Measurements from ENCODE around the gene KCNIP4. TPM values are rescaled to one million over a fixed set of nuclear protein-coding genes. Genes with fewer than 3 reads are reported as not detected.

The KCNIP4 gene
- total and polyA plus RNA-seq, 2 of the 8 experiments (the other 6 are each of a cell fraction or from before 2014, with no cell fraction given), result 0.06 TPM; not detected in 1

DNA sequence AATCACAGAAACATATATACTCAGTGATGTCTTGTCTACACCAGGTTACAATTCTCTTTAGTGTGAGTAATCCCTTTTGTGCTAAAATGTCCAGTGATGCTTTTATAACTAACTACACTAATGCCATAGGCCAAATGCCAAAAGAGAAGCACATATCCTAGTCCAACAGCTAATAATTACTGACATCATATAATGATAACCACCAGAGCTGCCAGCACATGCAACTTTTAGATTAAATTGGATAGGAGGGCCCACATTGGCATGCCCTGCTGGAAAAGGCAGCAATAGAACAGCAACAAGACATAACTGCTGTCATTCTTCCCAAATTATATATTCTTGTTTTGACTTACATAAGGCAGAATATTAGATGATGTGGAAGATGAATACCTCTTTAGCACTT, 238.8 kb downstream of the KCNIP4 start:
- Histone ChIP-seq H3K23me2 (ENCODE audit: low read depth, low read length) (no peaks in the 10 kb centered on the region), H2AFZ (ENCODE audit: low read length) (no peak overlapping the region), H3K79me1 (ENCODE audit: low read depth, low read length) (no peaks in the 10 kb centered on the region), H3K14ac (ENCODE audit: insufficient read length) (no peak overlapping the region), H3K9ac (replicated peaks in 1 of 4; ENCODE audit: extremely low read depth in 1 of 4, low read depth in 3 of 4, low read length in 3 of 4) (no peak overlapping the region), H2BK15ac (ENCODE audit: low read length) (no peak overlapping the region), H3K36me3 (ENCODE audit: control insufficient read depth in 2 of 4, insufficient read depth in 4 of 4, low read length in 3 of 4) (no peaks in the 10 kb centered on the region), H2BK20ac (ENCODE audit: low read length) (no peak overlapping the region), H3K27ac (ENCODE audit: low read depth, low read length) (no peak overlapping the region), H3K18ac (ENCODE audit: extremely low read depth, low read length) (no peak overlapping the region), H3K23ac (ENCODE audit: insufficient read length) (no peak overlapping the region), H4K20me1 (replicated peaks in 1 of 2; ENCODE audit: control insufficient read depth in 1 of 2, insufficient read depth in 2 of 2, low read length in 2 of 2) (no peaks in the 10 kb centered on the region), H3K4me1 (replicated peaks in 1 of 4; ENCODE audit: control insufficient read depth in 3 of 4, insufficient read depth in 4 of 4, low read length in 3 of 4) (peaks cover 0 to 6% (median 3%) of the 10 kb centered on the region in 4 experiments; a peak in 3 of 7 replicates), H3K56ac (replicated peaks; ENCODE audit: insufficient read length, low read depth, low read length) (no peak overlapping the region), H3K79me2 (ENCODE audit: control insufficient read depth in 1 of 2, insufficient read depth in 2 of 2, low read length in 2 of 2) (no peaks in the 10 kb centered on the region), H3K4me3 (ENCODE audit: extremely low read depth in 1 of 4, insufficient read depth in 2 of 4, low read depth in 3 of 4, low read length in 4 of 4) (no peak overlapping the region), H2BK12ac (ENCODE audit: low read depth, low read length) (no peak overlapping the region), H3K27me3 (replicated peaks in 1 of 4; ENCODE audit: control insufficient read depth in 3 of 4, extremely low read depth in 1 of 4, insufficient read depth in 3 of 4, low read length in 3 of 4) (no peaks in the 10 kb centered on the region), H4K91ac (replicated peaks; ENCODE audit: insufficient read length, low read length) (no peak overlapping the region), H3K4me2 (ENCODE audit: insufficient read depth in 1 of 2, low read depth in 2 of 2, low read length in 2 of 2) (0 out of 4 replicates have a peak overlapping the region, but pooled peaks of 1 of the 2 experiments have one; percentile 10), H4K8ac (ENCODE audit: extremely low read depth, insufficient read depth, low read length) (no peak overlapping the region), H2BK5ac (ENCODE audit: low read depth, low read length) (no peak overlapping the region), H3K9me3 (ENCODE audit: insufficient read depth in 2 of 2, low read depth in 1 of 2, low read length in 1 of 2) (no peaks in the 10 kb centered on the region), H3K4ac (replicated peaks; ENCODE audit: insufficient read length, low read depth, low read length) (no peak overlapping the region), H4K5ac (ENCODE audit: insufficient read length, low read depth, low read length) (no peak overlapping the region), H2AK5ac (ENCODE audit: low read depth, low read length) (no peak overlapping the region), H2BK120ac (replicated peaks; ENCODE audit: low read depth, low read length) (no peak overlapping the region)
- no peak for FAIRE-seq
- CTCF ChIA-PET (ENCODE audit: partially characterized antibody), result interaction anchor here (0.6 kb wide), 1 partner anchor 1022 kb away, joined by 4 read pairs; no protein-coding TSS in a partner anchor
- DNase-seq (ENCODE audit: low read depth in 1 of 2, low spot score in 2 of 2), result no peak
- POLR2A ChIA-PET (ENCODE audit: partially characterized antibody), result no interaction called here
- TF ChIP-seq RAD21 (IDR thresholded peaks at IDR 0.05 in 1 of 2, conservative IDR thresholded peaks at IDR 0.05 in 1 of 2; ENCODE audit: low read depth in 2 of 2, low read length in 2 of 2), result no peak
- TF ChIP-seq, protein P1, sequence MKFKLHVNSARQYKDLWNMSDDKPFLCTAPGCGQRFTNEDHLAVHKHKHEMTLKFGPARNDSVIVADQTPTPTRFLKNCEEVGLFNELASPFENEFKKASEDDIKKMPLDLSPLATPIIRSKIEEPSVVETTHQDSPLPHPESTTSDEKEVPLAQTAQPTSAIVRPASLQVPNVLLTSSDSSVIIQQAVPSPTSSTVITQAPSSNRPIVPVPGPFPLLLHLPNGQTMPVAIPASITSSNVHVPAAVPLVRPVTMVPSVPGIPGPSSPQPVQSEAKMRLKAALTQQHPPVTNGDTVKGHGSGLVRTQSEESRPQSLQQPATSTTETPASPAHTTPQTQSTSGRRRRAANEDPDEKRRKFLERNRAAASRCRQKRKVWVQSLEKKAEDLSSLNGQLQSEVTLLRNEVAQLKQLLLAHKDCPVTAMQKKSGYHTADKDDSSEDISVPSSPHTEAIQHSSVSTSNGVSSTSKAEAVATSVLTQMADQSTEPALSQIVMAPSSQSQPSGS (IDR thresholded peaks at IDR 0.05; ENCODE audit: low read length), result no peak
- TF ChIP-seq CTBP2 (IDR thresholded peaks at IDR 0.05; ENCODE audit: borderline replicate concordance, insufficient read depth, insufficient read length, low read length), result no peak
- no peak for TF ChIP-seq RFX5 (IDR thresholded peaks at IDR 0.05; ENCODE audit: borderline replicate concordance, low read depth, low read length)
- no peak for TF ChIP-seq BRCA1 (IDR thresholded peaks at IDR 0.05; ENCODE audit: low read depth, low read length)
- TF ChIP-seq CBX5 (IDR thresholded peaks at IDR 0.05; ENCODE audit: low read depth, low read length), result no peak
- TF ChIP-seq SUZ12 (IDR thresholded peaks at IDR 0.05; ENCODE audit: low read length), result no peak
- TF ChIP-seq, protein P2, sequence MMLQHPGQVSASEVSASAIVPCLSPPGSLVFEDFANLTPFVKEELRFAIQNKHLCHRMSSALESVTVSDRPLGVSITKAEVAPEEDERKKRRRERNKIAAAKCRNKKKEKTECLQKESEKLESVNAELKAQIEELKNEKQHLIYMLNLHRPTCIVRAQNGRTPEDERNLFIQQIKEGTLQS (IDR thresholded peaks at IDR 0.05; ENCODE audit: insufficient read depth, low read depth, low read length), result no peak
- TF ChIP-seq GTF2F1 (IDR thresholded peaks at IDR 0.05; ENCODE audit: borderline replicate concordance, low read depth, low read length), result no peak
- no peak for TF ChIP-seq BCL11A (IDR thresholded peaks at IDR 0.05; ENCODE audit: low read depth in 2 of 2, low read length in 2 of 2)
- TF ChIP-seq SP1 (IDR thresholded peaks at IDR 0.05; ENCODE audit: low read depth, low read length), result no peak
- TF ChIP-seq TAF7 (optimal IDR thresholded peaks at IDR 0.05; ENCODE audit: borderline replicate concordance, low read depth, low read length), result no peak
- TF ChIP-seq SP2 (IDR thresholded peaks at IDR 0.05; ENCODE audit: low read length), result no peak

Data from H1 (cell line).